ENCODE measurements around the gene ENOX2.

DNA sequence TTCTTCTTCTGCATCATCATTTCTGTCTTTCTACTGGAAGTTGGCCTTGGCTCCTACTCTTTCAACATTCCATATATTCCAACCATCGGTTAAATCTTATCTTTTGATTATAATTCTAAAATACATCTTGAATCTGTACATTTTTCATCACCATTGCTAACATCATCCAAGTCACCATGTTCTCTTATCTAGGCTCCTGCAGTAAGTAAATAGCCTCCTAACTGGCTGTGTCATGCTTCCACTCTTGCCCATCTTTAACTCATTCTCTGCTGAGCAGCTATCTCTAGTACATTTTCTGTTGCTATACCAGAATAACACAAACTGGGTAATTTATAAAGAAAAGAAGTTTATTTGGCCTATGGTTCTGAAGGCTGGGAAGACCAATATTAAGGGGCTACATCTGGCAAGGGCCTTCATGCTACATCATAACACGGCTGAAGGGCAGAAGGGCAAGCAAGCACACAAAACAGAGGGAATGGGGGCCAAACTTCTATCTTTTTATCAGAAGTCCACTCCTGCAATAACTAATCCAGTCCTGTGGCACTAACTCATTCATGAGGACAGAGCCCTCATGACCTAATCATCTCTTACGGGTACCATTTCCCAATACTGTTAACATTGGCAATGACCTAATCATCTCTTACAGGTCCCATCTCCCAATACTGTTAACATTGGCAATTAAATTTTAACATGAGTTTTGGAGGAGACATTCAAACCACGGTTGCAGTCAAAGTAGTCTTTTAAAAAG is 72.2 kb downstream of the ENOX2 start:
- no peak for TF ChIP-seq SUZ12 (IDR thresholded peaks at IDR 0.05; ENCODE audit: extremely low read depth, insufficient read depth, insufficient read length)
- TF ChIP-seq YY1 (IDR thresholded peaks at IDR 0.05; ENCODE audit: insufficient read depth, insufficient read length), result no peak

Data from NT2/D1 (cell line).